GM19438 (cell line): ENCODE data around the gene GINS3.

Source experiments
- ATAC-seq: cut with Tn5 transposase; IDR thresholded peaks from one replicate; pipeline ENCODE4 v1.9.1; 2021; ENCODE audit warnings: low read depth; ENCODE audit not compliant: unreplicated experiment

GINS3 gene

DNA sequence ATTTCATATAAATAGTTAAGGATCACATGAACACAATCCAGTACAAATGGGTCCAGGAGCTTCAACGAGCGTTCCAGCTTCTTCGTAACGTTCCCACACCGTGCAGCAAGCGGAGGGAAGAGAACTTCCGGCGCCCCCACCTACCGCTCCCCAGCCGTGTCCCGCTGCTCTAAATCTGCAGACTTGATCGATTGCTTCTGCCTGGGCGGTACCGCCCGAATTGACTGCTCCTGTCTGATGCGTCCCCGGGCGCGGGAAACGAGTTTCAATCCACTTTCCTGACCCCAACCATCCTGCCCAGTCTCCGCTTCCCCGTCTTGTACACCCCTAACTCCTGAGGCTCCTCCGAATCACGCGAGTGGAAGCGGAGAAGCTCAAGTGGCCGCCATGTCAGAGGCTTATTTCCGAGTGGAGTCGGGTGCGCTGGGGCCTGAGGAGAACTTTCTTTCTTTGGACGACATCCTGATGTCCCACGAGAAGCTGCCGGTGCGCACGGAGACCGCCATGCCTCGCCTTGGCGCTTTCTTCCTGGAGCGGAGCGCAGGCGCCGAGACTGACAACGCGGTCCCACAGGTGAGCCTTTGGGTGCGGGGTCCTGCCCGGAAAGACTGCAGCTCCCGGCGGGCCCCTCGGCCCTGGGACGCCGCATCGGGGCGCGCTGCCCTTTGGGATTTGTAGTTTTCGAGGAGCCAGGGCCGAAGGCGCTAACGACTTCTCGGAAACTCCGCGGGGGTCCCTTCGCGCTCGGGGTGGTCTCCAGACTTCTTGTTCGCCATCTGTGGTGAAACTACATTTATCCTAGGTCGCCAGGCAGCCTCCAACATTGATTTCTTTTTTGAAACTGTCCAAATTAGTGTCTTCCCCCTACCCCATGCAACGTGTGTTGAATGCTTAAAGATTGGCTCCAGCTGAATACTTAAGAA is at the start of gene GINS3:
TSS of gene GINS3 (plus strand) at position 257 of the 923 bp plus-strand sequence. CDS start at position 388, 131 bp downstream.
- peak; percentile 98 for ATAC-seq

- ATAC-seq = no peak
Observed at GRCh38 chr16:58343562-58343961, 48.7 kb upstream of the GINS3 start.

- no peak for ATAC-seq
Observed at GRCh38 chr16:58345574-58346354, 46.5 kb upstream of the GINS3 start.

- no peak for ATAC-seq
Observed at GRCh38 chr16:58346831-58347371, 45.4 kb upstream of the GINS3 start.

DNA sequence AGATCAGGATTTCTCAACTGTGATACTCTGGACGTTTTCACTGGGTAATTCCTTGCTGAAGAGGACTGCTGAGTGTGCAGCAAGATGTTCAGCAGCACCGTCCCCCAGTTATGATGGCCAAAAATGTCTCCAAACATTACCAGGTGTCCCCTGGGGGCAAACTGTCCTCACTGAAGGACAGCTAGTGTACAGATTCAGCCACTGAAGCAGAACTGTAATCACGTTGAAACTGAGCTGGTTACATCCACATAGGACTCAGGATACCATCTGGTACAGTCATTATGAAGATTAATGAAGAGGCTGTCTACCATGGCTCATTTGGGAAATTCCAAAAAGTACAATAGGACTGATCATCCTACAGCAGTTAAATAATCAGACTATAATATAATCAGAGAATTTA is 43.3 kb upstream of the GINS3 start:
- no peak for ATAC-seq

- no peak for ATAC-seq
Observed at GRCh38 chr16:58352690-58353089, 39.6 kb upstream of the GINS3 start.

GRCh38 chr16:58360041-58360634 is 32.1 kb upstream of the GINS3 start:
- no peak for ATAC-seq

DNA sequence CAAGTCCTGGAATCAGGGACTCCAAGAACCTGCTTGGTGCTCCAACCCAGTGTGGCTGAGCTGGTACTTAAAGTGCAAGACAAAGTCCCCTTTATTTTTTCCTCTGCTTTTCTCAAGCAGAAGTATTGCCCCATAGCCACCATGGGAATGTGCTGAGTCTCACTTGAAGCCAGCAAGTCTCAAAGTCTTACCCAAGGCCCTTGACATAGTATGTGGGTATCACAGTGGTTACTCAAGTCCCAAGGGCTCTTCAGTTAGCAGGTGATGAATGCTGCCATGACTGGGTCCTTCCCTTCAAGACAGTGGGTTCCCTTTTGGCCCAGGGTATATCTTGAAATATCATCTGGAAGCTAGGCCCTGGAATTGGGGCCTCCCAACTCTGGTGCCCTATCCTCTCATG is 30.5 kb upstream of the GINS3 start:
- no peak for ATAC-seq

GRCh38 chr16:58363746-58364393 is 28.4 kb upstream of the GINS3 start:
- no peak for ATAC-seq

DNA sequence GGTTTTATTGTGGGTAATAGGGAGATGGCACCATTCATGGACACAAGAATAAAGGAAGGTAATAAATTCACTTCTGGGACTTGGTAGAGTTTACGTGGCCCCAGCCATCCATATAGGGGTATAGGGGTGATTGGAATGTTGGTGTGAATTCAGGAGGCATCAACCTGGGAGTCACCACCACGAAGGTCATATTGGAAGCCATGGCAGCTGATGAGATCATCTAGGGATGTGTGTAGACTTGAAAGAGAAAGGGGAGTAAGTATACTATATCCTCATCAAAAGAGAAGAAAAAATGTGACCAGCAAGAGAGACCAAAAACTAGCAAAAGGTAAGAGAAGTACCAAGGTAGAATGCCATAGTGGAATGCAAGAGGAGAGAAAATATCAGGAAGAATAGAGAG is 26.6 kb upstream of the GINS3 start:
- no peak for ATAC-seq

DNA sequence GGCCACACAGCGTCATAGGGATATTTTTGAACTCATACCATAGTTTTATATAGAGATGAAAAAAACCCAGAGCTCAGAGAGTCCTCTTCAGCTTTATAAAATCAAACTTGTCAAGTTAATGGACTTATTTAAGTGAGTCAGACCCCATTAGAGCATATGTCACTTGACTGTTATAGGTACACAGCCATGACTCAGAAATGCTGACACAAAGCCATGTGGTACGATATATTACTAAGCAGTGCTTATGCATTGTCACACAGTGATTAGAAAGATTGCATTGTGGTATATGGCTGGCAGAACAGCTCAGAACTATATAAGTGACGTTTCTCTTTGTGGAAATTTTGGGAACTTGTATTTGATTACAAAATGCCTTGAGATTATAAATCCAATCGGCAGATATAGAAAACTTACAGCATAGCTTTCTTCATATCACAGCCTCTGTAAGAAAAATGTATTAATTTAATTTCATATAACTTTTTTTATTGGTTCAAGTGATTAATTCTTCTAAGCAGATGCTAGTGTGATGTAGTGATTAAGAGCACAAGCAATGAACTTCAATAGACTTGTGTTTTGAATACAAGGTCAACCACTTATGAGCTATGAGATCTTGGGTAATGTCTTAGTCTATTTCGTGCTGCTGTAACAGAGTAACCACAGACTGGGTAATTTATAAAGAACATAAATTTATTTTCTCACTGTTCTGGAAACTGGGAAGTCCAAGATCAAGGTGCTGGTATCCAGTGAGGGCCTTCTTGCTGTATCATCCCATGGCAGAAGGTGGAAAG is 25.8 kb upstream of the GINS3 start:
- ATAC-seq = no peak

- no peak for ATAC-seq
Observed at GRCh38 chr16:58367252-58367651, 25.0 kb upstream of the GINS3 start.

DNA sequence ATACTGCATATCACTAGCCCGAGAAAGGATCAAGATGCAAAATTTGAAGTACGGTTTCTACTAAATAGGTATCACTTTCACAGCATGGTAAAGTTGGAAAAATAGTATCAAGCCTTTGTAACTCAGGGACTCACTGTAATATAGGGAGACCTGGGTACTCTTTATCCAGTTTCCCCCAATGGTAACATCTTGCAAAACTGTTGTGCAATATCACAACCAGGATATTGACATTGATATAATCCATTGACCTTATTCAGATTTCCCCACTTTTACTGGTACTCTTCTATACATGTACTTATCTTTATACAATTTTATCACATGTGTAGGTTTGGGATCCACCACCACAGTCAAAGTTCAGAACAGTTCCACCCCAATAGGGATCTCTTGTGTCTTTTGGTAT is 20.4 kb upstream of the GINS3 start:
- ATAC-seq = no peak

DNA sequence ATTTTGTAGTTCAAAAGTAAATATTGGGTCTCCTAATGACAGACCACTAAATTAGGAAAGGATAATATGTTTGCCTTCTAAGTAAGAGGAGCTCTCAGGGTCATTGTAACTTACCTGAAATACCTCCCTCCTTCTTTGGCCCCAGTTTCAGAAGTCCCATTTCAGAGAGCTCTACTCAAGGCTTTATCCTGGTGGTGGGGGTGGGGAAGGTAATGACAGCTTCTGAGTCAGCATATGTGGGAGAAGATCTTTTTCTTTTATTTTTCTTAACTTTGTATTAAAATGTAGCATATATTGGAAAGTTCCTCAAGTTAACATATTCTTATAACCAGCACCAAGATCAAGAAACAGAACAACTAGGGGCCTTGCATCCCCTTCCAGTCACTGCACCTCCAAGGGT is 16.9 kb upstream of the GINS3 start:
- ATAC-seq = no peak

- no peak for ATAC-seq
Observed at GRCh38 chr16:58377932-58378331, 14.3 kb upstream of the GINS3 start.

DNA sequence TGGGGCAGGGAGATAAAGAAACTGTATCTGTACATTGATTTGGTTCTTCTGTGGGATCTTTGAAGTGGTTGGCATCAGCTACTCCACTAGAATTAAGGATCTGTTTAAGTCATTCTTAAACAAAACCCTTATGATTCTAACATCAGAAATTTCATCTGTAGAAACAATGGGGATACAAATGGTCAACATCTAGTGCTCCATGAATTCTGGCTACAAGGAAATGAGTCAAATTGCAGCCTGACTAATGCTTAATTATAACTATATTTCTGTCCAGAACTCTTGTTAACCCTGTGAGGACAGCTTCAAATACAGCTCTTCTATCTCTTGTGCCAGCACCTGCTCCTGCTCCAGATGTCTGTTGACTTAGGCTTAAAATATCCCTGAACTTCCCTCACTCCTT is 13.9 kb upstream of the GINS3 start:
- no peak for ATAC-seq

GRCh38 chr16:58379736-58380135 is 12.5 kb upstream of the GINS3 start:
- ATAC-seq = no peak

GRCh38 chr16:58381661-58382060 is 10.6 kb upstream of the GINS3 start:
- no peak for ATAC-seq

DNA sequence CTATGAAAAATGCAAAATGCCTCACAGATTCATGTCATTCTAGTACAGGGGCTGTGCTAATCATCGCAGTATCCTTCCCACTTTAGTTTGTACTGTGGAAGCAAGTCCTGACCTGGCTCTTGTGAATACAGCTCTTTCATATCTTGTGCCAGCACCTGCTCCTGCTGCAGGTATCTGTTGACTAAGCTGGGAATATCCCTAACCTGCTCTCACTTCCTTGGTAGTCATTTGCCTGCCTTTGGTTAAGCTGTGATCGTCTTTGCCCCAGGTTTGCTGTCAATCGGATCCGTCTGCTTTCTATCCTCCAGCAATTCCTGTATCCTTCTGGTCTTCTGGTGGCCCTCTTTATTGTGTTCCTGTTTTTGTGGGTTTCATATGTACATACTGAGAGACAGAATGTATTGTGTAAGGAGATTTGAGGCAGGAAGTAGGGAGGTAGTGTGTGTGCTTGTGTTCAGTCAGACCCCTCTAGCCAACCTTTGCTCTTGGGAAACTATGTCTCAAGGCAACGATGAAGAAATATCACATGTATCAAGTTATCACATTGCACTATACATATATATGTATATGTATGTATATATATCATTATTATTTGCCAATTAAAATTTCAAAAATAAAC is 7.7 kb upstream of the GINS3 start:
- no peak for ATAC-seq
